GM20000 (cell line): ENCODE results near the gene MATK.

ENCODE experiments used
- DNase-seq: peaks from one replicate; pipeline ENCODE4 v3.0.0; 2012; ENCODE audit warnings: low spot score
- TF ChIP-seq, protein P1 (sequence below): IDR thresholded peaks from 2 replicates; pipeline ENCODE4 v1.5.1; 2012; ENCODE audit warnings: mild to moderate bottlenecking, control low read depth; ENCODE audit errors: extremely low read depth, missing control alignments

MATK gene

DNA sequence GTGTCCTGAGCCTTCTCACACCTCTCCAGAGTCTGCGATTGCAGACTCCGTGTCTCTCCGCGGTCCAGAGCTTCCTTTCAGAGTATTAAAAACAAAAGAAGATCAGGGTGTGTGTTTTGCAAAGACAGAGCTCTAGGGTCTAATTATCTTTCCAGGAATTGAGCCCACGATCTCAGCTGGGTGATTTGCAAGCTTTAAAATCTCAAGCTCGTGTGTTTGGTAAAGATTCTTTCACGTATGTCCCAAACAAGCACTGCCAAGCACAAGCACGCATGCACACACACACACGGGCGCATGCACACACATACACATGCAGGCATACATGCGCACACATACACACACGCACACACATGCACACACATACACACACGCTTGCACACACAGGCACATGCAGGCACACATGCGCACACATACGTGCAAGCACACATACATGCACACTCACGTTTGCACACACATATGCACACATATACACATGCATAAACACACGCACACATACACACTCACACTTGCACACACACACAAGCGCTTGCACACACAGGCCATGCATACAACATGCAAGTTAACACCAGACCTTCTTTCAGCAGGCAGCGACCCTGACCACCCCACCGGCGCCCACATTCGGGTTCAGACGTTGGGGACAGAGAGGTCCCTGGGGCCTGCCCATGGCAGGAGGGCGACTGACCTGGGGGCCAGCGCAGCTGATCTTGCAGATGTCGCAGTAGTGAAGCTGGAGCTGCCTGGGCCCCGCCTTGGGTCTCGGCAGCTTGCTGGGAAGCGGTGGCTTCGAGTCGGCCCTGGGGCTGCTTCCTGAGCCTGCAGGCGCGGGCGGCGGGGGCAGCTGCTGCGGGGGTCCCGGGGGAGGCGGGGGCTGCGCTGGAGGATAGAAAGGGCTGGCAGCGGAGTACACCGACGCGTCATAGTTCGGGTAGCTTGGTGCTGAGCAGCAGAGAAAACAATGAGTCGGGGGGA is 44.7 kb upstream of the MATK start:
- TF ChIP-seq, protein P1, sequence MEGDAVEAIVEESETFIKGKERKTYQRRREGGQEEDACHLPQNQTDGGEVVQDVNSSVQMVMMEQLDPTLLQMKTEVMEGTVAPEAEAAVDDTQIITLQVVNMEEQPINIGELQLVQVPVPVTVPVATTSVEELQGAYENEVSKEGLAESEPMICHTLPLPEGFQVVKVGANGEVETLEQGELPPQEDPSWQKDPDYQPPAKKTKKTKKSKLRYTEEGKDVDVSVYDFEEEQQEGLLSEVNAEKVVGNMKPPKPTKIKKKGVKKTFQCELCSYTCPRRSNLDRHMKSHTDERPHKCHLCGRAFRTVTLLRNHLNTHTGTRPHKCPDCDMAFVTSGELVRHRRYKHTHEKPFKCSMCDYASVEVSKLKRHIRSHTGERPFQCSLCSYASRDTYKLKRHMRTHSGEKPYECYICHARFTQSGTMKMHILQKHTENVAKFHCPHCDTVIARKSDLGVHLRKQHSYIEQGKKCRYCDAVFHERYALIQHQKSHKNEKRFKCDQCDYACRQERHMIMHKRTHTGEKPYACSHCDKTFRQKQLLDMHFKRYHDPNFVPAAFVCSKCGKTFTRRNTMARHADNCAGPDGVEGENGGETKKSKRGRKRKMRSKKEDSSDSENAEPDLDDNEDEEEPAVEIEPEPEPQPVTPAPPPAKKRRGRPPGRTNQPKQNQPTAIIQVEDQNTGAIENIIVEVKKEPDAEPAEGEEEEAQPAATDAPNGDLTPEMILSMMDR = no peak

GRCh38 chr19:3827306-3827705 is 41.1 kb upstream of the MATK start:
- DNase-seq = no peak
- TF ChIP-seq, protein P1 = no peak

More for the DNA sequence above, 44.7 kb upstream of the MATK start:
- no peak for DNase-seq

DNA sequence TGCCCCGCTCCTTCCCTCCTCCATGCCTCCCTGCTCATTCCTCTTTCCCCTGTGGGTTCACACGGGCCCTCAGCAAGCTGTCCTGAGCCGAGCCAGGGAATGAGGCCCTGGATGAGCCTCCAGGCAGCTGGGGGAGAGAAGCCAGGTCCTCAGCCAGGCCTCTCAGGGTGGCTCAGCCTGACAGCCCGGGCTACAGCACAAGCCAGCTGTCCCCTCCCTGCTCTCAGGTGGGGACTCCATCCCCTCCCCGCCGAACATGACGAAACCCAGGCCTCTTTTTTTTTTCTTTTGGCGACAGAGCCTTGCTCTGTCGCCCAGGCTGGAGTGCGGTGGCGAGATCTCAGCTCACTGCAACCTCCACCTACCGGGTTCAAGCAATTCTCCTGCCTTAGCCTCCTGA is 40.0 kb upstream of the MATK start:
- TF ChIP-seq, protein P1 = no peak
- DNase-seq = no peak

DNA sequence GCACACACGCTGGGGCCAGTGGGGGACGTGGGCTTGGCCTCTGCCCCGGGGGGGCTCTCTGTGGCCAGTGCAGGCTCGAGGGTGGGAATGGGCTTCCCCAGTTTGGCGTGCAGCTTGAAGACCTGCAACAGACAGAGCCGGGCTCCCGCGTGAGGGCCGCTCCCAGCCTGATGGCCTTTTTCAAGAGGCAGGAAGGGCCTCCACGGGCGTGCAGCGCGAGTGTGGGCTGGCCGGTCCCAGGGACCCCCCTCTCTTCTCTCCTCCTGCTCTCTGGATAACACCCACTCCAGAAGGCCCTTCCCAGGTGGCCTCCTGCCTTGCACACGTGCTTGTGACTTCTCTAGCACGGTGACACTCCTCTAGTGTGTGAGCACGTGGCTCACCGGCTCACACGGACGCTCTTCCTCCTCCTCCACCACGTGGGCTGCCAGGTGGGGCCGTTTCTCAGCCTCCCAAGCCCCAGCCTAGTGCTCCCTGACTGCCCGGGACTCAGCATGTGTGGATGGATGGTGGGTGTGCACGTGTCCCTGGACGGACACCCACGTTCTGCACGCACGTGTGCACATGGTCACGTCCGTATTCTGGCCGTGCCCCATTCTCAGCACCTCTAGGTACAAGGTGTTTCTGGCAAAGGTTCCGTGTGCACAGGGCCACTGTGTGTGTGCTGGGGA is 39.2 kb upstream of the MATK start:
- TF ChIP-seq, protein P1 = no peak
- DNase-seq = no peak

DNA sequence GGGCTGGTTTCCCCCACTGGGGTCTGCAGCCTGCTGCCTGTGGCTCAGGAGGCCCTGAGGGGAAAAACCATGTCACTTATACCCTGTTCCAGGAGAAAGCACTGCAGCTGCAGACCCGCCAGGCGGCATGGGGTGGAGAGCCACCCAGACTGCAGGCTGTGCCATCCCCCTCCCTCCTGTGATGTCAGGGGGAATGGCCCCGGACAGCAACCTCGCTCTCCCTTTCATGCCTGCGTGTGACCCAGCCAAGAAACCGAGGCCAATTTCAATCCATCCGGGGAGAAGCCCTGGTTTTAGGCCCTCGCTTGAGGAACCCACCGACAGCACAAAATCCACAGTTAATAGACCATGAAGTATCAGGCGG is 37.2 kb upstream of the MATK start:
- DNase-seq = no peak
- TF ChIP-seq, protein P1 = no peak

GRCh38 chr19:3822683-3823349 is 36.6 kb upstream of the MATK start:
- DNase-seq = no peak
- TF ChIP-seq, protein P1 = no peak
